HCT116 (cell line): ENCODE data around the gene VAMP7.

Experiments
- CEBPB ChIP-seq: IDR thresholded peaks from 2 replicates; pipeline ENCODE4 v1.6.1; 2012; ENCODE audit warnings: low read depth
- CTCF ChIP-seq, 3 experiments: fragments of 200-600 bp in 1 of 3; sonication (generic) in 1 of 3; IDR thresholded peaks in 2 of 3; conservative IDR thresholded peaks in 1 of 3; 2 replicates each; pipeline ENCODE4 v1.5.1; 2012 to 2017; ENCODE audit warnings: low read depth in 2 of 3, low read length in 2 of 3, antibody characterized with exemption in 1 of 3, borderline replicate concordance in 1 of 3, control low read depth in 1 of 3, mild to moderate bottlenecking in 1 of 3, mixed read lengths in 1 of 3, mixed run types in 1 of 3, moderate library complexity in 1 of 3; ENCODE audit not compliant: insufficient read depth in 1 of 3
- ELF1 ChIP-seq: IDR thresholded peaks from 2 replicates; pipeline ENCODE4 v1.6.1; 2012; ENCODE audit warnings: low read depth, borderline replicate concordance
- EZH2 ChIP-seq: fragments of 200-600 bp; sonication (generic); IDR thresholded peaks from 2 replicates; pipeline ENCODE4 v1.6.1; 2017; ENCODE audit warnings: antibody characterized with exemption, mixed run types
- JUND ChIP-seq: IDR thresholded peaks from 2 replicates; pipeline ENCODE4 v1.6.1; 2012
- POLR2A ChIP-seq: IDR thresholded peaks from 2 replicates; pipeline ENCODE4 v1.7.0; 2011; ENCODE audit warnings: borderline replicate concordance; ENCODE audit not compliant: insufficient read depth, insufficient read length; ENCODE audit errors: extremely low read depth
- POLR2AphosphoS5 ChIP-seq: IDR thresholded peaks from 2 replicates; pipeline ENCODE4 v1.6.1; 2011; ENCODE audit warnings: mild to moderate bottlenecking, low read depth, low read length, moderate library complexity
- SIN3A ChIP-seq: IDR thresholded peaks from 2 replicates; pipeline ENCODE4 v1.6.1; 2012; ENCODE audit warnings: low read depth
- TCF7L2 ChIP-seq: IDR thresholded peaks from 2 replicates; pipeline ENCODE4 v1.7.0; 2011; ENCODE audit warnings: borderline replicate concordance, inconsistent platforms; ENCODE audit not compliant: insufficient read depth, insufficient read length; ENCODE audit errors: extremely low read depth
- ZNF274 ChIP-seq: fragments of 200-500 bp; sonication (Bioruptor generic); IDR thresholded peaks from 2 replicates; pipeline ENCODE4 v1.6.1; 2014; ENCODE audit warnings: mild to moderate bottlenecking, low read depth, low read length, inconsistent platforms

GRCh38 chrX:155865193-155865592, 16.0 kb upstream of the VAMP7 start:
- no peak for TF ChIP-seq CTCF (IDR thresholded peaks at IDR 0.05 in 2 of 3, conservative IDR thresholded peaks at IDR 0.05 in 1 of 3; ENCODE audit: borderline replicate concordance in 1 of 3, insufficient read depth in 1 of 3, low read depth in 2 of 3, low read length in 2 of 3)
- no peak for TF ChIP-seq POLR2A
- no peak for TF ChIP-seq POLR2AphosphoS5
- TF ChIP-seq ELF1: no peak
- TF ChIP-seq EZH2: no peak
- TF ChIP-seq TCF7L2: no peak
- no peak for TF ChIP-seq SIN3A
- no peak for TF ChIP-seq JUND
- no peak for TF ChIP-seq ZNF274
- TF ChIP-seq CEBPB: no peak
